Melanocyte of skin (primary cell): Measurements from ENCODE around the gene ANP32E. TPM values are rescaled to one million over a fixed set of nuclear protein-coding genes. Genes with fewer than 3 reads are reported as not detected.

Source experiments
- small RNA-seq, 2 donors: library from RNA; depleted of rRNA; stranded (forward); fragments of <200 nt; gene quantifications; one replicate each; pipeline ENCODE3, GENCODE V24; 2012
- total RNA-seq, 2 donors: library from RNA; depleted of rRNA; stranded (reverse); fragments of >200 nt; gene quantifications; 2 replicates each; pipeline ENCODE4 v1.2.3, GENCODE V29; 2012

ANP32E gene
- 10 to 100 TPM; 16.9 to 29.6 TPM for total RNA-seq

DNA sequence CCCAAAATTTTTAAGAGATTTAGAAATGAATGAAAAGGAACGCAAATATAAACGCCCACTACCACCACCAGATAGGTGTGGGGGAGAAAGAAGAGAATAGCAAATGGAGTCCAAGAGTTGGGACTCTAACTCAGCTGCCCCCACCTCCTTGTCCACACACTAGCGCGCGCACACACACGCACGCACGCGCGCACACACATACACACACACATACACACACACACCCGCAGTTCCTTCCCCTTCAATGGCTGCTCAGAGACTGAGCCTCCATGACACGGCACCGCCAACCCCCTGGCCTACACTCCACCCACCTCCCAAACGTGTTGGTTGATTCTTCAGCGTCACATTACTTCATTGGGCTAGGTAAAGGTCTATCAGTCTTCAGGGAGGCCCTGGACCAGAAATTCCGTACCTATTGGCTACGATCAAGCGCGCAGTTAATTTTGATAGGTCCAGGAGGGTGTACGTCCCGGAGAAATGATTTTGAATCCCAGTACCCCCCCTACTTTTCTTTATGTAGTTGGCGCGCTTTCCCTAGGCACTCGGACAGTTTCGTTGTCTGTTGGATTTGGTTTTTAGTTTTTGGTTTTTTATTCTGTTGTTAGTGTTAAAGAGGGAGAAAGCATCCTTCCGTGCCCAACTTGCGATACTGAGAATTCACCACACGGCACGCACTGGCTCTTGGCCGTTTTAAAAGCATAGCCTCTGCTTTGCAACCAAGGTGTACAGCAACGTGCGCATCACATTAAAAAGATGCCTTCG is at the start of gene ANP32E:
TSS of gene ANP32E (minus strand) at position 261 of the 762 bp plus-strand sequence. CDS start 326 bp downstream, outside the sequence.

DNA sequence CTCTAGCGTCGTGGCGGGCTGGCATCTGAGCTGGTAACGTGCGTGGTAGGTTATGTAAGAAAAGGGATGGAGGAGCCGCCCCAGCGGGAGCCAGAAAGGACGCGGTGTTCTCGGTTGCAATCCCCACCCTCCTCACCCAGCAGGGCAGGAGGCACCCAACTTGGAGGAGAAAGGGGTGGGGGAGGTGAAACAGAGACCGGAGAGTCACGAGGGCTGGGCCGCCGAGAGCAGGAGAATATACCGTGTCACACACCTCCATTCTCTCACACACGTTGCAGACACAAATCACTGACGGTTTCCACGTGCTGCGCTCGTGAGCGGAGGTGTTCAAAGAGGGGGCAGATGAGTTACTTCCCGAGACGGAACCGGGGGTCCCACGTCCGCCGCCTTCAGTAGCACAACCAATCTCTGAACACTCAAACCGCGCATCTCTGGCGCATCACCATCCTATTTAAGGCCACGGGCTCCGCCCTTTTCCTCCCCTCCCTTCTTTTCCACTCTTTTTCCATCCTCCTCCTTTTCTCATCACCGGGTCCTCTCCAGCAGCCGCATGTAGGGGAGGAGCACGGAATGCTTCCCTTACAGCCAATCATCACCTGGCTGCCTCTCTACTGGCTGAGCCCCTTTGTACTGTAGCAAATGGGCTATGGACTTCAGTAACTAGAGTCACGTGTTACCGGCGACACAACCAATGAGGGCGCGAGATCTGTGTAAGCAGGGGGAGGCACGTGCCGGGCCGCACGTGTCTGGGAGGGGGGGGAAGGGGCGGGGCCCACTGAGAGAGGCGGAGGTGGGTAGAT is 46.0 kb upstream of the ANP32E start, which contains the start of gene CIART:
TSS of gene CIART (plus strand) at position 797 of the 800 bp plus-strand sequence. CDS start 714 bp downstream, outside the sequence.

GRCh38 chr1:150268705-150269403 is 32.9 kb upstream of the ANP32E start, which contains the start of gene APH1A:
TSS of gene APH1A (minus strand) at chr1:150269016. CDS start at chr1:150268810, 206 bp downstream.

GRCh38 chr1:150257624-150258585 is 22.0 kb upstream of the ANP32E start, which contains the start of gene CA14:
TSS of gene CA14 (plus strand) at chr1:150257774. CDS start at chr1:150258129, 355 bp downstream.

Small RNA genes within 50 kb of the gene (small RNA-seq; reads per million reads assigned to genes)
- gene RN7SL480P: 0.04 to 0.12 reads per million in 2 donors
- 8.7 to 17.9 reads per million in 2 donors for gene RNU2-17P

Other genes starting within 250 kb of the ANP32E start
- 10 to 100 TPM; 33.7 to 39.3 TPM for gene OTUD7B, start 225.4 kb downstream of the ANP32E start, total RNA-seq
- gene VPS45, start 168.3 kb downstream of the ANP32E start, total RNA-seq: 10 to 100 TPM; 41.0 to 43.0 TPM
- gene PLEKHO1, start 86.2 kb downstream of the ANP32E start, total RNA-seq: 10 to 100 TPM; 17.6 to 34.6 TPM
- 10 to 100 TPM; 66.6 to 77.8 TPM for gene CA14, start 21.7 kb upstream of the ANP32E start, total RNA-seq
- 100 to 1,000 TPM; 102 to 139 TPM for gene APH1A, start 32.9 kb upstream of the ANP32E start, total RNA-seq
- 1 to 10 TPM; 1.7 to 2.7 TPM for gene C1orf54, start 36.7 kb upstream of the ANP32E start, total RNA-seq
- 1 to 10 TPM; 5.9 to 8.3 TPM for gene CIART, start 46.4 kb upstream of the ANP32E start, total RNA-seq
- gene MRPS21, start 57.7 kb upstream of the ANP32E start, total RNA-seq: 10 to 100 TPM; 31.7 to 45.6 TPM
- 10 to 100 TPM; 31.7 to 52.6 TPM for gene PRPF3, start 85.4 kb upstream of the ANP32E start, total RNA-seq
- 10 to 100 TPM in 1 of 2 donors, 1 to 10 TPM in 1; 9.6 to 11.7 TPM for gene RPRD2, start 128.0 kb upstream of the ANP32E start, total RNA-seq